Epidermal melanocyte (primary cell): ENCODE data around the gene PRPF19.

ENCODE experiments used
- DNase-seq: peaks from one replicate; pipeline ENCODE4 v3.0.0; 2011; ENCODE audit warnings: low spot score; ENCODE audit not compliant: insufficient read length

The PRPF19 gene

GRCh38 chr11:60875366-60876167 lies 30.8 kb downstream of the PRPF19 start:
- no peak for DNase-seq

- no peak for DNase-seq
Observed at GRCh38 chr11:60874421-60875365, 31.7 kb downstream of the PRPF19 start.

- no peak for DNase-seq
Observed at GRCh38 chr11:60873533-60873932, 32.9 kb downstream of the PRPF19 start.

GRCh38 chr11:60872961-60873524 lies 33.3 kb downstream of the PRPF19 start:
- DNase-seq, result no peak

- no peak for DNase-seq
Observed at GRCh38 chr11:60872124-60872960, 34.0 kb downstream of the PRPF19 start.

- no peak for DNase-seq
Observed at GRCh38 chr11:60871378-60872061, 34.9 kb downstream of the PRPF19 start.

GRCh38 chr11:60870733-60871377 lies 35.5 kb downstream of the PRPF19 start:
- DNase-seq, result no peak

- DNase-seq, result no peak
Observed at GRCh38 chr11:60870276-60870675, 36.1 kb downstream of the PRPF19 start.

GRCh38 chr11:60869451-60869825 lies 36.9 kb downstream of the PRPF19 start:
- DNase-seq, result no peak

- DNase-seq, result no peak
Observed at GRCh38 chr11:60868682-60869450, 37.5 kb downstream of the PRPF19 start.

GRCh38 chr11:60867871-60868681 lies 38.3 kb downstream of the PRPF19 start:
- no peak for DNase-seq

- DNase-seq, result no peak
Observed at GRCh38 chr11:60866911-60867870, 39.2 kb downstream of the PRPF19 start, which contains the start of gene ZP1. TSS of gene ZP1 (plus strand) at chr11:60867542. CDS start at chr11:60867562, 20 bp downstream.

- DNase-seq, result no peak
Observed at GRCh38 chr11:60864856-60865513, 41.4 kb downstream of the PRPF19 start.

- no peak for DNase-seq
Observed at GRCh38 chr11:60863550-60864521, 42.5 kb downstream of the PRPF19 start.

- DNase-seq, result no peak
Observed at GRCh38 chr11:60862171-60862570, 44.2 kb downstream of the PRPF19 start.
